HFFc6 (cell line): Measurements from ENCODE around the gene NDUFB2. TPM values are rescaled to one million over a fixed set of nuclear protein-coding genes. Genes with fewer than 3 reads are reported as not detected.

Experiments used
- DNase-seq: peaks from one replicate; pipeline ENCODE4 v3.0.0-alpha.2; 2018
- H3K27ac Mint-ChIP-seq: 2 replicates; pipeline ENCODE4 v1.8.0; 2020; ENCODE audit warnings: mild to moderate bottlenecking, mixed read lengths
- H3K27me3 Mint-ChIP-seq: 2 replicates; pipeline ENCODE4 v1.8.0; 2021; ENCODE audit warnings: mild to moderate bottlenecking, moderate library complexity, mixed read lengths; ENCODE audit not compliant: insufficient read depth
- H3K36me3 Mint-ChIP-seq: 2 replicates; pipeline ENCODE4 v1.8.0; 2021; ENCODE audit warnings: low read depth, mixed read lengths
- H3K4me1 Mint-ChIP-seq: 2 replicates; pipeline ENCODE4 v1.8.0; 2020; ENCODE audit warnings: low read depth, mixed read lengths
- H3K4me3 Mint-ChIP-seq: 2 replicates; pipeline ENCODE4 v1.8.0; 2020; ENCODE audit warnings: mild to moderate bottlenecking, moderate library complexity, mixed read lengths
- H3K9me3 Mint-ChIP-seq: 2 replicates; pipeline ENCODE4 v1.8.0; 2020; ENCODE audit warnings: mild to moderate bottlenecking, mixed read lengths
- CTCF ChIP-seq: fragments of 200-600 bp; sonication (generic); IDR thresholded peaks from 2 replicates; pipeline ENCODE4 v1.5.0; 2021; ENCODE audit warnings: antibody characterized with exemption, mild to moderate bottlenecking
- total RNA-seq, 6 experiments: library from RNA; stranded (reverse); fragmentation: NEBNext Ultra II Directional; extraction: Animal tissue kit (Norgen Biotek cat#: 25700); gene quantifications; 2 replicates in 1 of 6; 3 replicates in 5 of 6; pipeline ENCODE4 v1.2.3, GENCODE V29; 2021

The NDUFB2 gene
- total RNA-seq, 6 experiments from 2014 or later, result 176 to 254 (median 205) TPM

GRCh38 chr7:140752533-140752932 lies 56.0 kb downstream of the NDUFB2 start:
- no peaks in the 10 kb centered on the region for H3K9me3 Mint-ChIP-seq
- no peak for DNase-seq
- H3K4me3 Mint-ChIP-seq, result no peak overlapping the region
- H3K36me3 Mint-ChIP-seq, result peaks cover 4% of the 10 kb centered on the region; the same call in 1 of the 2 replicates
- no peak overlapping the region for H3K27ac Mint-ChIP-seq
- no peak for TF ChIP-seq CTCF
- no peaks in the 10 kb centered on the region for H3K4me1 Mint-ChIP-seq
- no peaks in the 10 kb centered on the region for H3K27me3 Mint-ChIP-seq

GRCh38 chr7:140754506-140754905 lies 58.0 kb downstream of the NDUFB2 start:
- Mint-ChIP-seq H3K27ac (no peak overlapping the region), H3K4me3 (no peak overlapping the region), H3K27me3 (no peaks in the 10 kb centered on the region), H3K36me3 (peaks cover 6% of the 10 kb centered on the region), H3K4me1 (no peaks in the 10 kb centered on the region), H3K9me3 (no peaks in the 10 kb centered on the region)
- no peak for TF ChIP-seq CTCF
- no peak for DNase-seq

Other genes with a start within 250 kb of the NDUFB2 start
- gene MKRN1, start 217.2 kb upstream of the NDUFB2 start, total RNA-seq, result 10 to 100 TPM; 62.8 to 67.5 (median 64.3) TPM
- under 1 TPM; 0.50 to 0.99 (median 0.58) TPM for gene DENND2A, start 55.9 kb upstream of the NDUFB2 start, total RNA-seq
- gene ADCK2, start 23.8 kb upstream of the NDUFB2 start, total RNA-seq, result 10 to 100 TPM in 3 of 6 experiments, 1 to 10 TPM in 3; 9.2 to 13.6 (median 10.0) TPM
- 10 to 100 TPM; 20.3 to 24.2 (median 22.8) TPM for gene BRAF, start 228.2 kb downstream of the NDUFB2 start, total RNA-seq